NCI-H1092 (cell line): ENCODE data around the gene ABCB8.

Experiments
- DNase-seq: peaks from one replicate; lab custom pipeline; 2025; lab: John Stamatoyannopoulos, UW

Gene ABCB8

GRCh38 chr7:151028131-151028947, at the start of gene ABCB8:
Gene ABCB8 (plus strand): TSS chr7:151028450. CDS start chr7:151028516, 66 bp downstream.
- peak; percentile 100 for DNase-seq

- DNase-seq = no peak
Measured at GRCh38 chr7:150979713-150980390, 48.4 kb upstream of the ABCB8 start.

- DNase-seq = no peak
Measured at GRCh38 chr7:150980663-150981062, 47.6 kb upstream of the ABCB8 start.

- DNase-seq = peak; percentile 30
Measured at GRCh38 chr7:150981644-150982043, 46.6 kb upstream of the ABCB8 start.

- DNase-seq = no peak
Measured at GRCh38 chr7:150982351-150982750, 45.9 kb upstream of the ABCB8 start.

GRCh38 chr7:150983893-150984368, 44.3 kb upstream of the ABCB8 start:
- no peak for DNase-seq

GRCh38 chr7:150986099-150986512, 42.1 kb upstream of the ABCB8 start:
- DNase-seq = peak; percentile 74

- DNase-seq = no peak
Measured at GRCh38 chr7:150986556-150986955, 41.7 kb upstream of the ABCB8 start.

- peak; percentile 79 for DNase-seq
Measured at GRCh38 chr7:150988230-150989226, 39.7 kb upstream of the ABCB8 start.

GRCh38 chr7:150989456-150989855, 38.8 kb upstream of the ABCB8 start:
- no peak for DNase-seq

- no peak for DNase-seq
Measured at GRCh38 chr7:150990416-150991186, 37.6 kb upstream of the ABCB8 start, which contains the start of gene NOS3. Gene NOS3 (plus strand): TSS chr7:150991017. CDS start chr7:150993804, 2,787 bp downstream.

- no peak for DNase-seq
Measured at GRCh38 chr7:150992051-150992640, 36.1 kb upstream of the ABCB8 start.

- DNase-seq = peak; percentile 52
Measured at GRCh38 chr7:150992833-150993302, 35.4 kb upstream of the ABCB8 start.

GRCh38 chr7:150993511-150993910, 34.7 kb upstream of the ABCB8 start:
- no peak for DNase-seq

- no peak for DNase-seq
Measured at GRCh38 chr7:150994141-150994837, 34.0 kb upstream of the ABCB8 start.

- DNase-seq = no peak
Measured at GRCh38 chr7:150994838-150995510, 33.3 kb upstream of the ABCB8 start.

- DNase-seq = no peak
Measured at GRCh38 chr7:150996376-150997074, 31.7 kb upstream of the ABCB8 start.

- no peak for DNase-seq
Measured at GRCh38 chr7:150997075-150997511, 31.2 kb upstream of the ABCB8 start.

- no peak for DNase-seq
Measured at GRCh38 chr7:150997817-150998216, 30.4 kb upstream of the ABCB8 start.
